ENCODE results near the gene PIK3R3.

PIK3R3 gene

GRCh38 chr1:46030876-46031660 lies 101.4 kb downstream of the PIK3R3 start:
- Histone ChIP-seq H3K36me3 (ENCODE audit: insufficient read depth, low read length) (peaks cover 43% of the 10 kb centered on the region), H3K4me3 (ENCODE audit: low read depth in 1 of 2, low read length in 2 of 2) (no peak overlapping the region), H3K27ac (ENCODE audit: low read depth, low read length) (no peak overlapping the region), H3K9me3 (ENCODE audit: low read length) (no peaks in the 10 kb centered on the region), H3K9ac (ENCODE audit: low read length) (no peak overlapping the region), H3K4me1 (ENCODE audit: insufficient read depth, low read length) (no peaks in the 10 kb centered on the region), H3K27me3 (ENCODE audit: control insufficient read depth in 1 of 2, insufficient read depth in 2 of 2, low read length in 2 of 2) (no peaks in the 10 kb centered on the region)

DNA sequence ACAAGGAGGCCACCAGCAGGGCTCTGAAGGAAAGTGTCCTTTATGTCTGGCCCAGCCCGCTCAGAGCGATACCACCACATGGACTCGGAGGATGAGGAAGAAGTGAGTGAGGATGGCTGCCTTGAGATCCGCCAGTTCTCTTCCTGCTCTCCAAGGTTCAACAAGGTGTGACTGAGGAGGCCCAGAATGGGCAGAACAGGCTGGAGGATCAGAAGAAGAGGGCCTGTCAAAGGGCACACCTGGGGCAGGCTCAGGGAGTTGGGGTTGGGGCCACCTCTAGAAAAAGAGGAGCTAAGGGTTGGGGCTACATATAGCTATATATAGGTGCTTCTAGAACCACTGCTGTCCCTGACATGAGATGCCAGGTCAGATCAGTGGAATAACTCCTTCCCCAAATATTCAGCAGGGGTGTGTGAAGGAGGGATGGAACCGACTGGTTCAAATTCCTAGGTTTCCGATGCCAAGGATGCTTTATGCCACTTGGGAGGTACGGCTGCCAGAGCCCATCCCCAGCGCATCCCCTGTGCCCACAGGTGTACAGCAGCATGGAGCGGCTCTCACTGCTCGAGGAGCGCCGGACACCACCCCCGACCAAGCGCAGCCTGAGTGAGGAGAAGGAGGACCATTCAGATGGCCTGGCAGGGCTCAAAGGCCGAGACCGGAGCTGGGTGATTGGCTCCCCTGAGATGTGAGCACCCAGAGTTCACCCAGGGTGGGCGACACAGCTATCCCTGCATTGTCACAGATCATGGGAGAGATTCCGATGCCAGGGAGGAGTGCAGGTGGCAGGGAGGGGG lies 102.2 kb downstream of the PIK3R3 start:
- Histone ChIP-seq H3K4me3 (ENCODE audit: low read depth in 1 of 2, low read length in 2 of 2) (no peak overlapping the region), H3K4me1 (ENCODE audit: insufficient read depth, low read length) (no peaks in the 10 kb centered on the region), H3K9ac (ENCODE audit: low read length) (no peak overlapping the region), H3K36me3 (ENCODE audit: insufficient read depth, low read length) (peaks cover 43% of the 10 kb centered on the region), H3K27ac (ENCODE audit: low read depth, low read length) (no peak overlapping the region), H3K9me3 (ENCODE audit: low read length) (no peaks in the 10 kb centered on the region), H3K27me3 (ENCODE audit: control insufficient read depth in 1 of 2, insufficient read depth in 2 of 2, low read length in 2 of 2) (no peaks in the 10 kb centered on the region)

GRCh38 chr1:46027788-46028573 lies 104.4 kb downstream of the PIK3R3 start:
- Histone ChIP-seq H3K9me3 (ENCODE audit: low read length) (no peaks in the 10 kb centered on the region), H3K27ac (ENCODE audit: low read depth, low read length) (no peak overlapping the region), H3K4me1 (ENCODE audit: insufficient read depth, low read length) (no peaks in the 10 kb centered on the region), H3K27me3 (ENCODE audit: control insufficient read depth in 1 of 2, insufficient read depth in 2 of 2, low read length in 2 of 2) (no peaks in the 10 kb centered on the region), H3K36me3 (ENCODE audit: insufficient read depth, low read length) (peaks cover 56% of the 10 kb centered on the region), H3K4me3 (ENCODE audit: low read depth in 1 of 2, low read length in 2 of 2) (no peak overlapping the region), H3K9ac (ENCODE audit: low read length) (no peak overlapping the region)

GRCh38 chr1:46026531-46026930 lies 105.9 kb downstream of the PIK3R3 start:
- Histone ChIP-seq H3K36me3 (ENCODE audit: insufficient read depth, low read length) (peaks cover 58% of the 10 kb centered on the region), H3K4me1 (ENCODE audit: insufficient read depth, low read length) (no peaks in the 10 kb centered on the region), H3K27me3 (ENCODE audit: control insufficient read depth in 1 of 2, insufficient read depth in 2 of 2, low read length in 2 of 2) (no peaks in the 10 kb centered on the region), H3K4me3 (ENCODE audit: low read depth in 1 of 2, low read length in 2 of 2) (no peak overlapping the region), H3K27ac (ENCODE audit: low read depth, low read length) (no peak overlapping the region), H3K9ac (ENCODE audit: low read length) (no peak overlapping the region), H3K9me3 (ENCODE audit: low read length) (no peaks in the 10 kb centered on the region)

- Histone ChIP-seq H3K9me3 (ENCODE audit: low read length) (no peaks in the 10 kb centered on the region), H3K27ac (ENCODE audit: low read depth, low read length) (no peak overlapping the region), H3K4me1 (ENCODE audit: insufficient read depth, low read length) (no peaks in the 10 kb centered on the region), H3K36me3 (ENCODE audit: insufficient read depth, low read length) (peaks cover 23% of the 10 kb centered on the region), H3K9ac (ENCODE audit: low read length) (no peak overlapping the region), H3K27me3 (ENCODE audit: control insufficient read depth in 1 of 2, insufficient read depth in 2 of 2, low read length in 2 of 2) (no peaks in the 10 kb centered on the region), H3K4me3 (ENCODE audit: low read depth in 1 of 2, low read length in 2 of 2) (no peak overlapping the region)
These were observed 111.1 kb downstream of the PIK3R3 start for GRCh38 chr1:46021046-46021996.

DNA sequence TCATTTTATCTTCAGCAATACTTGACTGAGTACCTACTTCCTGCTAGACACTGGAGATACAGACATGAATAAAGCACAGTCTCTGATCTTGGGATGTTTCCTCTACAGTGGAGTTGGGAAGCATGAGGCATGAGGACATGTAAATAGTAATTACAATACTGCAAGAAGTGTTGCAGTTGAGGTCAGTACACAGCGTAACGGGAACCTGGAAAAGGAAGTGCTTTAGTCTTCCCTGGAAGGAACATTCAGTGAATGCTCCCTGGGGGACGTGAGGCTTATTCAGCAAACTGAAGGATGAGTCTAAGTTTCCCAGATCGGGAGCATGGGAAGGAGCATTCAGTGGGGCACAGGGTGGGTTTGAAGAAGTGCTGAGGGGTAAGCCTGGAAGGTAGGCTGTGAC lies 112.4 kb downstream of the PIK3R3 start:
- no peaks in the 10 kb centered on the region for H3K9me3 ChIP-seq (ENCODE audit: low read length)

DNA sequence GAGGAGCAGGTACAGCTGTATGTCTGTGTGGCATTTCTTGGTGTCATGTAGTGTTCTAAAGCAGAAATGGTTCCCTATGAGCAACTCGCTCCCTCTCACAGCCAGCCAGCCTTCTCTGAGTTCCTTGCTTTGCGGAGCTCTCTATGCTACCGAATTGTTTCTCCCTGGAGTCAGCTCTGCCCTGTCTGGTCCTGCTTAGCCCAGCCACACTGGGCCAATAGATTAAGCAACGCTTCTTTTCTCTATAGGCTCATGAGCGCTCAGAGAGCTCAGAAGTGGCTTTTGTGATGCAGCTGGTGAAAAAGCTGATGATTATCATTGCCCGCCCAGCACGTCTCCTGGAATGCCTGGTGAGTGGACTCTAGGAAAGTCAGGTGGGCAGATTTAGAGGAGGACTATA lies 113.1 kb downstream of the PIK3R3 start:
- Histone ChIP-seq H3K4me1 (ENCODE audit: insufficient read depth, low read length) (no peaks in the 10 kb centered on the region), H3K36me3 (ENCODE audit: insufficient read depth, low read length) (peaks cover 22% of the 10 kb centered on the region), H3K27me3 (ENCODE audit: control insufficient read depth in 1 of 2, insufficient read depth in 2 of 2, low read length in 2 of 2) (no peaks in the 10 kb centered on the region), H3K9me3 (ENCODE audit: low read length) (no peaks in the 10 kb centered on the region), H3K4me3 (ENCODE audit: low read depth in 1 of 2, low read length in 2 of 2) (no peak overlapping the region), H3K27ac (ENCODE audit: low read depth, low read length) (no peak overlapping the region), H3K9ac (ENCODE audit: low read length) (no peak overlapping the region)

More for the DNA sequence above, 112.4 kb downstream of the PIK3R3 start:
- no peak overlapping the region for H3K9ac ChIP-seq (ENCODE audit: low read length)
- no peak overlapping the region for H3K27ac ChIP-seq (ENCODE audit: low read depth, low read length)
- no peak overlapping the region for H3K4me3 ChIP-seq (ENCODE audit: low read depth in 1 of 2, low read length in 2 of 2)
- peaks cover 23% of the 10 kb centered on the region for H3K36me3 ChIP-seq (ENCODE audit: insufficient read depth, low read length)
- no peaks in the 10 kb centered on the region for H3K27me3 ChIP-seq (ENCODE audit: control insufficient read depth in 1 of 2, insufficient read depth in 2 of 2, low read length in 2 of 2)
- H3K4me1 ChIP-seq (ENCODE audit: insufficient read depth, low read length) = no peaks in the 10 kb centered on the region

DNA sequence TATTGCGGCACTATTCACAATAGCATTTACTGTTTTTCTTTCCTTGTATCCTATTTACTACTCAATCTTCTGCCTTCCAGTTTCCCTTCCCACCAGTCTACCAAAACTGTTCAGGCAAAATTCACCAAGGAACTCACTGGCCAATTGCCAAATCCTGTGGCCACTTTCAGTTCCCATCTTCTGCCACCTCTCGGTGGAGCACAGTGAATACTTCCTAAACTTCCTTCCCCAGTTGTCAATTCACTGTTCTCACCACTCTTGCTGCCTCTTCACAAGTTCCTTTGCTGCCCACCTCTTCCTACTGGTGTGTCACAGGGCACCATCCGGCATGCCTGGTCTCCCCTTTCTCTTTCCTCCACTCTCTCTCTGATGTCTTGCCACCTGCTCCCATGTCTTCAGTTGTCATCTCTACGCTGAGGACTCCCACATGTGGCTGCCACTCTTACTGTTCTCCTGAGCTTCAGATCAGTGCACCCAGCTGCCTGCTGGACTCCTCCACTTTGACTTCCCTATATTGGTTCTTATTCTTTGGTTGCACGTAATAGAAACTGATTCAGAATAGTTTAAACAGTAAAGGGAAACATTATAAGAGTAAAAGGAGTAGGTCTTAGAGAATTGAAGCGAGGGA lies 114.4 kb downstream of the PIK3R3 start:
- H3K27ac ChIP-seq (ENCODE audit: low read depth, low read length) = no peak overlapping the region
- H3K4me1 ChIP-seq (ENCODE audit: insufficient read depth, low read length) = no peaks in the 10 kb centered on the region
- no peaks in the 10 kb centered on the region for H3K9me3 ChIP-seq (ENCODE audit: low read length)
- H3K9ac ChIP-seq (ENCODE audit: low read length) = no peak overlapping the region
- H3K27me3 ChIP-seq (ENCODE audit: control insufficient read depth in 1 of 2, insufficient read depth in 2 of 2, low read length in 2 of 2) = no peaks in the 10 kb centered on the region
- H3K4me3 ChIP-seq (ENCODE audit: low read depth in 1 of 2, low read length in 2 of 2) = no peak overlapping the region
- H3K36me3 ChIP-seq (ENCODE audit: insufficient read depth, low read length) = peaks cover 10% of the 10 kb centered on the region

- Histone ChIP-seq H3K27me3 (ENCODE audit: control insufficient read depth in 1 of 2, insufficient read depth in 2 of 2, low read length in 2 of 2) (no peaks in the 10 kb centered on the region), H3K9ac (ENCODE audit: low read length) (no peak overlapping the region), H3K9me3 (ENCODE audit: low read length) (no peaks in the 10 kb centered on the region), H3K4me3 (ENCODE audit: low read depth in 1 of 2, low read length in 2 of 2) (no peak overlapping the region), H3K27ac (ENCODE audit: low read depth, low read length) (no peak overlapping the region), H3K36me3 (ENCODE audit: insufficient read depth, low read length) (peaks cover 31% of the 10 kb centered on the region), H3K4me1 (ENCODE audit: insufficient read depth, low read length) (no peaks in the 10 kb centered on the region)
These were observed 118.8 kb downstream of the PIK3R3 start for GRCh38 chr1:46013581-46013980.

GRCh38 chr1:46012236-46012635 lies 120.2 kb downstream of the PIK3R3 start:
- Histone ChIP-seq H3K27me3 (ENCODE audit: control insufficient read depth in 1 of 2, insufficient read depth in 2 of 2, low read length in 2 of 2) (no peaks in the 10 kb centered on the region), H3K9ac (ENCODE audit: low read length) (no peak overlapping the region), H3K27ac (ENCODE audit: low read depth, low read length) (no peak overlapping the region), H3K9me3 (ENCODE audit: low read length) (no peaks in the 10 kb centered on the region), H3K4me3 (ENCODE audit: low read depth in 1 of 2, low read length in 2 of 2) (no peak overlapping the region), H3K4me1 (ENCODE audit: insufficient read depth, low read length) (no peaks in the 10 kb centered on the region), H3K36me3 (ENCODE audit: insufficient read depth, low read length) (peaks cover 44% of the 10 kb centered on the region)

Measured in muscle layer of colon (tissue), 2 donors.